Measurements from ENCODE around the gene CDH4.

DNA sequence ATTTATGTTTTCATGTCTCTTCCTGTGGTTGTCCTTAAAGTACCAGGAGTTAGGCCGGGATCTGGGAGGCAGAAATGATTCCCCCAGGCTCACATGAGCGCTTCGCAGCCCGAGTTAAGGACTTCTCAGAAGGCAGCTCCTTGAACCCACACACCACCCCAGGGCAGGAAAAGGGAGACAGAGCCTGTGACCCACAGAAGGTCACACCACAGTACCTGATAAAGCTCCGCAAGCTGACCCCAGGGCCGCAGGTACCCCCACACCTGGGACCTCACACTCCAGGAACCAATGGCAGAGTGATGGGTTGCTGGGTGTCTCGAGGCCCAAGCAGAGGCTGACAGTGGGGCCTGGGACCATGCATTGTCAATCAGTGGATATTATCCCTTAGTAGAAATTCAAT lies 207.6 kb downstream of the CDH4 start:
- no peak for TF ChIP-seq POLR2A (IDR thresholded peaks at IDR 0.05; ENCODE audit: low read length)
- TF ChIP-seq GATA1 (IDR thresholded peaks at IDR 0.05; ENCODE audit: low read depth, low read length), result no peak
